ENCODE measurements around the gene TNFRSF4. TPM values are rescaled to one million over a fixed set of nuclear protein-coding genes. Genes with fewer than 3 reads are reported as not detected.

The TNFRSF4 gene
- total and polyA plus RNA-seq, 2 of the 8 experiments (the other 6 are each of a cell fraction or from before 2014, with no cell fraction given) = 0.06 TPM; not detected in 1

DNA sequence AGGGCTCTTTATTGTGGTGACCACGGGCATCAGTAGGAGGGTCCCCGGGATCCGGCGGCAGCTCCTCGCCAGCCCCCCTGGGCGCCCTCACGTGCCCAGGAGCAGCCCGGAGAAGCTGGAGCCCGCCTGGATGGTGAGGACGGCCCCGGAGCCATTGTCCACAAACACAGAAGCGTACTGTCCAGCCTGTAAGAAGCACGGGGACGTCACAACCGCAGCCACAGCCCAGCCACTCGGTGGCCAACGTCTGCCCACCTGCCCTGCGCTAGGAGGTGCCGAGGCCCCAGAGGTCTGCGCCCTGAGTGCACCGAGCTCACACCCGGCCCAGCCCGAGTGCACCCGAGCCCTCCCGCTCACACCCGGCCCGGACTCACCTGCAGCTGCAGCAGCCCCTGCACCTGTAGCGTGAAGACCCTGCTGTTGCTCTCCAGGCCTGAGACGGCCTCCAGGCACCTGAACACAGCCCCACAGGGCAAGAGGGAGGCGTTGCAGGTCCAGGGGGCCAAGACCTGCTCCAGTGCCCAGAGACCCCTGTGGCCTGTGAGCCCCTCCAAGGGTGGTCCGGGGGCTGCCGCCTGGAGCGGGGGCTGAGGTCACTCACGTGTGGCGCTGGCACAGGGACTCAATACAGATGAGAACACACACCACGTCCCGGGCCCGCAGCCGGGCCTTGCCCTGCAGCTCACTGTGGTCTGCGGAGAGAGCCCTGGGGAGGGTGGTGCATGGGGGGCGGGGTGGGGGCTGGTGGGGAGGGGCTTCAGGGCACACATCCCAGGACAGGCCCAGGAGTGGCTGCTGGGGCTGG is 28.7 kb upstream of the TNFRSF4 start:
- no peaks in the 10 kb centered on the region for H3K36me3 ChIP-seq (ENCODE audit: control insufficient read depth in 2 of 4, insufficient read depth in 4 of 4, low read length in 3 of 4)
- CTCF ChIA-PET (ENCODE audit: partially characterized antibody) = interaction anchor here (0.6 to 1.3 kb wide), 2 partner anchors 16 to 35 kb away, joined by 3 read pairs; no protein-coding TSS in a partner anchor
- TF ChIP-seq CEBPB (IDR thresholded peaks at IDR 0.05; ENCODE audit: low read depth, low read length) (no peak), JUN (IDR thresholded peaks at IDR 0.05; ENCODE audit: low read depth, low read length) (no peak), SRF (IDR thresholded peaks at IDR 0.05; ENCODE audit: low read depth, low read length) (no peak), TAF1 (IDR thresholded peaks at IDR 0.05; ENCODE audit: low read depth, low read length) (no peak), RNF2 (IDR thresholded peaks at IDR 0.05; ENCODE audit: borderline replicate concordance, low read depth, low read length, missing control alignments, poor library complexity, severe bottlenecking) (no peak), GABPA (IDR thresholded peaks at IDR 0.05; ENCODE audit: borderline replicate concordance, insufficient read depth, low read length) (no peak), EP300 (IDR thresholded peaks at IDR 0.05; ENCODE audit: borderline replicate concordance in 1 of 2, low read depth in 2 of 2, low read length in 2 of 2) (no peak), HDAC2 (IDR thresholded peaks at IDR 0.05; ENCODE audit: borderline replicate concordance in 1 of 2, low read depth in 2 of 2, low read length in 2 of 2) (no peak)
- TF ChIP-seq, protein P1, sequence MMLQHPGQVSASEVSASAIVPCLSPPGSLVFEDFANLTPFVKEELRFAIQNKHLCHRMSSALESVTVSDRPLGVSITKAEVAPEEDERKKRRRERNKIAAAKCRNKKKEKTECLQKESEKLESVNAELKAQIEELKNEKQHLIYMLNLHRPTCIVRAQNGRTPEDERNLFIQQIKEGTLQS (IDR thresholded peaks at IDR 0.05; ENCODE audit: insufficient read depth, low read depth, low read length) = no peak
- TF ChIP-seq, protein P2, sequence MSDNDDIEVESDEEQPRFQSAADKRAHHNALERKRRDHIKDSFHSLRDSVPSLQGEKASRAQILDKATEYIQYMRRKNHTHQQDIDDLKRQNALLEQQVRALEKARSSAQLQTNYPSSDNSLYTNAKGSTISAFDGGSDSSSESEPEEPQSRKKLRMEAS (IDR thresholded peaks at IDR 0.05) = no peak

More for the DNA sequence above, 28.7 kb upstream of the TNFRSF4 start:
- H4K20me1 ChIP-seq (replicated peaks in 1 of 2; ENCODE audit: control insufficient read depth in 1 of 2, insufficient read depth in 2 of 2, low read length in 2 of 2) = peaks cover 4 to 6% of the 10 kb centered on the region in 2 experiments
- H3K4me3 ChIP-seq (ENCODE audit: extremely low read depth in 1 of 4, insufficient read depth in 2 of 4, low read depth in 3 of 4, low read length in 4 of 4) = no peak overlapping the region
- WGBS, 2 experiments (ENCODE audit: extremely low coverage in 1 of 2, insufficient coverage in 1 of 2, insufficient read length in 1 of 2, insufficient replicate concordance in 2 of 2, low coverage in 1 of 2, low lambda C conversion rate in 2 of 2, missing lambda C conversion rate in 1 of 2) = 90% methylated on average over 27 of the region's 41 CpGs; no CpG with 5 or more reads in 1 of the 2 experiments
- H4K5ac ChIP-seq (ENCODE audit: insufficient read length, low read depth, low read length) = no peak overlapping the region
- H3K27me3 ChIP-seq (replicated peaks in 1 of 4; ENCODE audit: control insufficient read depth in 3 of 4, extremely low read depth in 1 of 4, insufficient read depth in 3 of 4, low read length in 3 of 4) = peaks cover 2 to 19% (median 11%) of the 10 kb centered on the region in 4 experiments; a peak in 6 of 7 replicates
- no peak overlapping the region for H4K91ac ChIP-seq (replicated peaks; ENCODE audit: insufficient read length, low read length)
- H3K27ac ChIP-seq (ENCODE audit: low read depth, low read length) = no peak overlapping the region
- H3K9me3 ChIP-seq (ENCODE audit: insufficient read depth in 2 of 2, low read depth in 1 of 2, low read length in 1 of 2) = no peaks in the 10 kb centered on the region
- DNase-seq (ENCODE audit: low read depth in 1 of 2, low spot score in 2 of 2) (no peak), FAIRE-seq (no peak)
- no peak overlapping the region for H3K23ac ChIP-seq (ENCODE audit: insufficient read length)
- no peak overlapping the region for H3K14ac ChIP-seq (ENCODE audit: insufficient read length)
- H2AK5ac ChIP-seq (ENCODE audit: low read depth, low read length) = no peak overlapping the region
- no peak overlapping the region for H2BK15ac ChIP-seq (ENCODE audit: low read length)
- H2AFZ ChIP-seq (ENCODE audit: low read length) = no peak overlapping the region
- no peak overlapping the region for H3K4me2 ChIP-seq (ENCODE audit: insufficient read depth in 1 of 2, low read depth in 2 of 2, low read length in 2 of 2)
- no peak overlapping the region for H2BK5ac ChIP-seq (ENCODE audit: low read depth, low read length)
- H4K8ac ChIP-seq (ENCODE audit: extremely low read depth, insufficient read depth, low read length) = no peak overlapping the region; the same call in 1 of the 2 replicates
- H3K23me2 ChIP-seq (ENCODE audit: low read depth, low read length) = no peaks in the 10 kb centered on the region; the same call in 1 of the 2 replicates
- H3K79me2 ChIP-seq (ENCODE audit: control insufficient read depth in 1 of 2, insufficient read depth in 2 of 2, low read length in 2 of 2) = no peaks in the 10 kb centered on the region; a peak in 1 of 4 replicates
- no peak overlapping the region; a peak in 1 of 7 replicates for H3K9ac ChIP-seq (replicated peaks in 1 of 4; ENCODE audit: extremely low read depth in 1 of 4, low read depth in 3 of 4, low read length in 3 of 4)
- POLR2A ChIA-PET (ENCODE audit: partially characterized antibody) = interaction anchor here (0.7 to 2.4 kb wide), 5 partner anchors 9 to 74 kb away, joined by 3 to 12 read pairs (median 3); partner anchors contain the start of genes B3GALT6 and SDF4
- H2BK20ac ChIP-seq (ENCODE audit: low read length) = no peak overlapping the region
- no peak overlapping the region for H2BK120ac ChIP-seq (replicated peaks; ENCODE audit: low read depth, low read length)
- no peaks in the 10 kb centered on the region for H3K79me1 ChIP-seq (ENCODE audit: low read depth, low read length)
- peaks cover 0 to 10% (median 1%) of the 10 kb centered on the region in 4 experiments; a peak in 5 of 7 replicates for H3K4me1 ChIP-seq (replicated peaks in 1 of 4; ENCODE audit: control insufficient read depth in 3 of 4, insufficient read depth in 4 of 4, low read length in 3 of 4)
- no peak overlapping the region for H3K56ac ChIP-seq (replicated peaks; ENCODE audit: insufficient read length, low read depth, low read length)
- no peak overlapping the region for H2BK12ac ChIP-seq (ENCODE audit: low read depth, low read length)
- H3K18ac ChIP-seq (ENCODE audit: extremely low read depth, low read length) = no peak overlapping the region
- no peak overlapping the region for H3K4ac ChIP-seq (replicated peaks; ENCODE audit: insufficient read length, low read depth, low read length)
